ENCODE measurements around the gene TRPM6. TPM values are rescaled to one million over a fixed set of nuclear protein-coding genes. Genes with fewer than 3 reads are reported as not detected.

TRPM6 gene
- total RNA-seq, 2 experiments from 2014 or later: not detected

GRCh38 chr9:74859786-74860185 lies 27.9 kb downstream of the TRPM6 start:
- Mint-ChIP-seq H3K4me1 (ENCODE audit: low read depth) (no peaks in the 10 kb centered on the region), H3K9me3 (no peaks in the 10 kb centered on the region), H3K4me3 (no peak overlapping the region), H3K27ac (no peak overlapping the region), H3K27me3 (no peaks in the 10 kb centered on the region), H3K36me3 (ENCODE audit: low read depth) (no peaks in the 10 kb centered on the region)
- TF ChIP-seq CTCF (IDR thresholded peaks at IDR 0.05): no peak
- DNase-seq (no peak), ATAC-seq (ENCODE audit: poor library complexity) (no peak)
- CTCF ChIA-PET: no interaction called here
- no peak overlapping the region for H3K27ac ChIP-seq (ENCODE audit: low read depth in 1 of 2, low read length in 2 of 2)
- intact Hi-C loops (cut with DNase I, micrococcal nuclease): no loop called here
- H3K4me1 ChIP-seq (ENCODE audit: insufficient read depth, low read length): no peaks in the 10 kb centered on the region
- H3K4me3 ChIP-seq (ENCODE audit: low read length): no peak overlapping the region
- no peaks in the 10 kb centered on the region for H3K36me3 ChIP-seq (ENCODE audit: insufficient read depth, low read length)
- H3K9me3 ChIP-seq (ENCODE audit: control insufficient read depth in 1 of 2, insufficient read depth in 1 of 2, low read length in 2 of 2): no peaks in the 10 kb centered on the region
- POLR2A ChIA-PET: no interaction called here
- no peaks in the 10 kb centered on the region for H3K27me3 ChIP-seq (ENCODE audit: control insufficient read depth in 1 of 2, insufficient read depth in 2 of 2, low read length in 2 of 2)

DNA sequence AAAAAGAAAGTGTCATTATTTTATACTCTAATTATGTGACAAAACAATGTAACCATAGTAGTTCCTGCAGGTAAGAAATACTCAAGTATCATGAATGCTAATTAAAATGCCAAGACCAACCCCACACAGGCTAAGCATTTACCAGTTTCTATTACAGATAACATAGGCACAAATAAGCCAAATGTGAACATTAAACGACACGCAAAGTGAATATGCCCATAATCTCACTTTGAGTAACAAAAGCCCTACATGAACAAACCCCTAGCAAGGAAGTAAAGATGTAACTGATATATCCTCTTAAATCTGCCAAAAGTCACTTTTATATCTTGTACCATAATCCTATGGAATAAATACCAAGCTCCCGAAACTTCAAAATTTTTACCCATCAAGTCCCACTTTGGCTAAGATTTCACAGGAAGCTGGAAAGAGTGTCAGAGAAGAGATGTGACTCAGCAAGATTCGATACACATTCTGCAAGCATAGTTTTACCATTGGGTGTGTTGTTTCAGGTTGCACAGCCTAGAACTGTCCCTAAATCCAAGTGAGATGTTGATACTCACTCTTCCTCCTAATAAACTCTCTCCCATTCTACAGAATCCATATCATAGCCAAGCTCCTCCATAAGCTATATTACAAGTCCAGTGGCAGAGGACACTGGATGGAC lies 28.8 kb downstream of the TRPM6 start:
- Mint-ChIP-seq H3K9me3 (no peaks in the 10 kb centered on the region), H3K27ac (no peak overlapping the region), H3K27me3 (no peaks in the 10 kb centered on the region), H3K4me1 (ENCODE audit: low read depth) (no peaks in the 10 kb centered on the region), H3K4me3 (no peak overlapping the region), H3K36me3 (ENCODE audit: low read depth) (no peaks in the 10 kb centered on the region)
- Histone ChIP-seq H3K4me1 (ENCODE audit: insufficient read depth, low read length) (no peaks in the 10 kb centered on the region), H3K4me3 (ENCODE audit: low read length) (no peak overlapping the region), H3K27me3 (ENCODE audit: control insufficient read depth in 1 of 2, insufficient read depth in 2 of 2, low read length in 2 of 2) (no peaks in the 10 kb centered on the region), H3K27ac (ENCODE audit: low read depth in 1 of 2, low read length in 2 of 2) (no peak overlapping the region), H3K36me3 (ENCODE audit: insufficient read depth, low read length) (no peaks in the 10 kb centered on the region), H3K9me3 (ENCODE audit: control insufficient read depth in 1 of 2, insufficient read depth in 1 of 2, low read length in 2 of 2) (no peaks in the 10 kb centered on the region)
- TF ChIP-seq CTCF (IDR thresholded peaks at IDR 0.05): no peak
- no peak for ATAC-seq (ENCODE audit: poor library complexity)
- CTCF ChIA-PET: no interaction called here
- no peak for DNase-seq
- POLR2A ChIA-PET: no interaction called here
- intact Hi-C loops (cut with DNase I, micrococcal nuclease): no loop called here

DNA sequence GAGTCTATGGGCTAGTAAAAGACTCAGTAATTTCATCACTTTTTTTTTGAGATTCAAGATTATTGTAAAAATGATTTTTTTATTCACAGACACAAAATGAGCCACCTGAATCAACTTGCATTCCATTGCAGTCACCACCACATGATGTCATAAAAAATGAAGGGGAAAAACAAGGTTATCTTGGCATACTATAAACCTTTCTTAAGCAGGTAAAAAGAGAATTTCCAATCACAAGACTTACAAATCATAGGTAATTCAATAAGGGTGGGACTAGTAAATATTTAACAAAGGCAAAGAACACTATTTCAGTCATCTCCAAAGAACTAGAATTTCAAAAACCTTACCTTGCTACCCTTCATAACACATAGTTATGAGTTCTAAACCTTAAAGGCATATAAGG lies 30.7 kb downstream of the TRPM6 start:
- no peak overlapping the region for H3K27ac Mint-ChIP-seq
- no peaks in the 10 kb centered on the region for H3K4me1 Mint-ChIP-seq (ENCODE audit: low read depth)
- CTCF ChIA-PET: no interaction called here
- no peak overlapping the region for H3K4me3 Mint-ChIP-seq
- DNase-seq (no peak), ATAC-seq (ENCODE audit: poor library complexity) (no peak)
- H3K27me3 Mint-ChIP-seq: no peaks in the 10 kb centered on the region
- H3K9me3 Mint-ChIP-seq: no peaks in the 10 kb centered on the region
- H3K27ac ChIP-seq (ENCODE audit: low read depth in 1 of 2, low read length in 2 of 2): no peak overlapping the region
- no peaks in the 10 kb centered on the region for H3K36me3 ChIP-seq (ENCODE audit: insufficient read depth, low read length)
- H3K4me1 ChIP-seq (ENCODE audit: insufficient read depth, low read length): no peaks in the 10 kb centered on the region
- H3K27me3 ChIP-seq (ENCODE audit: control insufficient read depth in 1 of 2, insufficient read depth in 2 of 2, low read length in 2 of 2): no peaks in the 10 kb centered on the region
- intact Hi-C loops (cut with DNase I, micrococcal nuclease): no loop called here
- no peak for TF ChIP-seq CTCF (IDR thresholded peaks at IDR 0.05)
- H3K4me3 ChIP-seq (ENCODE audit: low read length): no peak overlapping the region
- POLR2A ChIA-PET: no interaction called here
- no peaks in the 10 kb centered on the region for H3K36me3 Mint-ChIP-seq (ENCODE audit: low read depth)
- H3K9me3 ChIP-seq (ENCODE audit: control insufficient read depth in 1 of 2, insufficient read depth in 1 of 2, low read length in 2 of 2): peaks cover 0 to 3% of the 10 kb centered on the region in 2 experiments
